ENCODE results near the gene MRPL28.
"Not testable (repeated sequence)": the region's sequence is repeated elsewhere in the genome, so short reads cannot be mapped to it uniquely, and the experiment has no call there.

MRPL28 gene

GRCh38 chr16:369866-370436, 387 bp downstream of the MRPL28 start:
- peak overlapping the region; percentile 51 for H3K9ac ChIP-seq (ENCODE audit: low read depth, low read length)
- peak overlapping the region; percentile 65; the same call in 1 of the 2 replicates for H3K4me3 ChIP-seq (ENCODE audit: low read length)
- no peaks in the 10 kb centered on the region for H3K27me3 ChIP-seq (ENCODE audit: insufficient read depth, low read length)
- H3K4me1 ChIP-seq (ENCODE audit: insufficient read depth, low read length), result peaks cover 5% of the 10 kb centered on the region; the same call in 1 of the 2 replicates
- H3K36me3 ChIP-seq (ENCODE audit: insufficient read depth, low read depth, low read length), result peaks cover 70% of the 10 kb centered on the region
- no peak overlapping the region for H3K27ac ChIP-seq (ENCODE audit: low read length)
- H3K9me3 ChIP-seq (ENCODE audit: insufficient read depth, low read depth, low read length), result no peaks in the 10 kb centered on the region

- H3K9me3 ChIP-seq (ENCODE audit: insufficient read depth, low read depth, low read length), result no peaks in the 10 kb centered on the region
- H3K4me3 ChIP-seq (ENCODE audit: low read length), result peak overlapping the region; percentile 65; the same call in 1 of the 2 replicates
- peaks cover 5% of the 10 kb centered on the region; the same call in 1 of the 2 replicates for H3K4me1 ChIP-seq (ENCODE audit: insufficient read depth, low read length)
- peaks cover 64% of the 10 kb centered on the region for H3K36me3 ChIP-seq (ENCODE audit: insufficient read depth, low read depth, low read length)
- H3K9ac ChIP-seq (ENCODE audit: low read depth, low read length), result peak overlapping the region; percentile 51
- no peak overlapping the region for H3K27ac ChIP-seq (ENCODE audit: low read length)
- H3K27me3 ChIP-seq (ENCODE audit: insufficient read depth, low read length), result no peaks in the 10 kb centered on the region
These were observed 968 bp downstream of the MRPL28 start for GRCh38 chr16:369275-369865.

- Histone ChIP-seq H3K27me3 (ENCODE audit: insufficient read depth, low read length) (no peaks in the 10 kb centered on the region), H3K9ac (ENCODE audit: low read depth, low read length) (no peak overlapping the region), H3K36me3 (ENCODE audit: insufficient read depth, low read depth, low read length) (peaks cover 56% of the 10 kb centered on the region), H3K27ac (ENCODE audit: low read length) (no peak overlapping the region), H3K9me3 (ENCODE audit: insufficient read depth, low read depth, low read length) (no peaks in the 10 kb centered on the region), H3K4me1 (ENCODE audit: insufficient read depth, low read length) (peaks cover 5% of the 10 kb centered on the region; the same call in 1 of the 2 replicates), H3K4me3 (ENCODE audit: low read length) (no peak overlapping the region)
These were observed 1.8 kb downstream of the MRPL28 start for GRCh38 chr16:368388-369158.

GRCh38 chr16:367333-367903, 2.9 kb downstream of the MRPL28 start:
- H3K4me1 ChIP-seq (ENCODE audit: insufficient read depth, low read length), result peaks cover 5% of the 10 kb centered on the region; the same call in 1 of the 2 replicates
- H3K9me3 ChIP-seq (ENCODE audit: insufficient read depth, low read depth, low read length), result no peaks in the 10 kb centered on the region
- no peaks in the 10 kb centered on the region for H3K27me3 ChIP-seq (ENCODE audit: insufficient read depth, low read length)
- H3K36me3 ChIP-seq (ENCODE audit: insufficient read depth, low read depth, low read length), result peaks cover 44% of the 10 kb centered on the region
- no peak overlapping the region for H3K9ac ChIP-seq (ENCODE audit: low read depth, low read length)
- no peak overlapping the region for H3K4me3 ChIP-seq (ENCODE audit: low read length)
- no peak overlapping the region for H3K27ac ChIP-seq (ENCODE audit: low read length)

- Histone ChIP-seq H3K27ac (ENCODE audit: low read length) (no peak overlapping the region), H3K4me3 (ENCODE audit: low read length) (no peak overlapping the region)
These were observed 3.9 kb downstream of the MRPL28 start for GRCh38 chr16:366476-366875.

GRCh38 chr16:364595-365491, 5.5 kb downstream of the MRPL28 start:
- H3K9ac ChIP-seq (ENCODE audit: low read depth, low read length), result no peak overlapping the region
- H3K27ac ChIP-seq (ENCODE audit: low read length), result no peak overlapping the region
- H3K9me3 ChIP-seq (ENCODE audit: insufficient read depth, low read depth, low read length), result no peaks in the 10 kb centered on the region
- no peaks in the 10 kb centered on the region for H3K27me3 ChIP-seq (ENCODE audit: insufficient read depth, low read length)
- H3K36me3 ChIP-seq (ENCODE audit: insufficient read depth, low read depth, low read length), result peaks cover 32% of the 10 kb centered on the region
- peaks cover 5% of the 10 kb centered on the region; the same call in 1 of the 2 replicates for H3K4me1 ChIP-seq (ENCODE audit: insufficient read depth, low read length)
- H3K4me3 ChIP-seq (ENCODE audit: low read length), result no peak overlapping the region

More at GRCh38 chr16:366476-366875, 3.9 kb downstream of the MRPL28 start:
- Histone ChIP-seq H3K9me3 (ENCODE audit: insufficient read depth, low read depth, low read length) (no peaks in the 10 kb centered on the region), H3K36me3 (ENCODE audit: insufficient read depth, low read depth, low read length) (peaks cover 35% of the 10 kb centered on the region), H3K9ac (ENCODE audit: low read depth, low read length) (no peak overlapping the region), H3K4me1 (ENCODE audit: insufficient read depth, low read length) (peaks cover 5% of the 10 kb centered on the region; the same call in 1 of the 2 replicates), H3K27me3 (ENCODE audit: insufficient read depth, low read length) (no peaks in the 10 kb centered on the region)

- Histone ChIP-seq H3K4me3 (ENCODE audit: low read length) (no peak overlapping the region), H3K9ac (ENCODE audit: low read depth, low read length) (no peak overlapping the region; the same call in 1 of the 2 replicates), H3K36me3 (ENCODE audit: insufficient read depth, low read depth, low read length) (peaks cover 28% of the 10 kb centered on the region), H3K4me1 (ENCODE audit: insufficient read depth, low read length) (no peaks in the 10 kb centered on the region), H3K27ac (ENCODE audit: low read length) (no peak overlapping the region), H3K9me3 (ENCODE audit: insufficient read depth, low read depth, low read length) (no peaks in the 10 kb centered on the region), H3K27me3 (ENCODE audit: insufficient read depth, low read length) (no peaks in the 10 kb centered on the region)
These were observed 6.4 kb downstream of the MRPL28 start for GRCh38 chr16:363766-364490.

GRCh38 chr16:363110-363765, 7.1 kb downstream of the MRPL28 start:
- H3K4me1 ChIP-seq (ENCODE audit: insufficient read depth, low read length), result no peaks in the 10 kb centered on the region
- H3K9me3 ChIP-seq (ENCODE audit: insufficient read depth, low read depth, low read length), result no peaks in the 10 kb centered on the region
- H3K4me3 ChIP-seq (ENCODE audit: low read length), result no peak overlapping the region
- H3K36me3 ChIP-seq (ENCODE audit: insufficient read depth, low read depth, low read length), result peaks cover 21% of the 10 kb centered on the region
- H3K27ac ChIP-seq (ENCODE audit: low read length), result no peak overlapping the region
- no peaks in the 10 kb centered on the region for H3K27me3 ChIP-seq (ENCODE audit: insufficient read depth, low read length)
- no peak overlapping the region; the same call in 1 of the 2 replicates for H3K9ac ChIP-seq (ENCODE audit: low read depth, low read length)

- not testable (repeated sequence) for H3K9ac ChIP-seq (ENCODE audit: low read depth, low read length); H3K27me3 ChIP-seq (ENCODE audit: insufficient read depth, low read length); H3K4me3 ChIP-seq (ENCODE audit: low read length); H3K27ac ChIP-seq (ENCODE audit: low read length); H3K4me1 ChIP-seq (ENCODE audit: insufficient read depth, low read length); H3K9me3 ChIP-seq (ENCODE audit: insufficient read depth, low read depth, low read length)
- peaks cover 15% of the 10 kb centered on the region for H3K36me3 ChIP-seq (ENCODE audit: insufficient read depth, low read depth, low read length)
These were observed 7.7 kb downstream of the MRPL28 start for GRCh38 chr16:362702-362999.

- Histone ChIP-seq H3K36me3 (ENCODE audit: insufficient read depth, low read depth, low read length) (peaks cover 9% of the 10 kb centered on the region), H3K4me1 (ENCODE audit: insufficient read depth, low read length) (no peaks in the 10 kb centered on the region), H3K9me3 (ENCODE audit: insufficient read depth, low read depth, low read length) (no peaks in the 10 kb centered on the region), H3K4me3 (ENCODE audit: low read length) (no peak overlapping the region), H3K27ac (ENCODE audit: low read length) (no peak overlapping the region), H3K9ac (ENCODE audit: low read depth, low read length) (no peak overlapping the region), H3K27me3 (ENCODE audit: insufficient read depth, low read length) (no peaks in the 10 kb centered on the region)
These were observed 8.3 kb downstream of the MRPL28 start for GRCh38 chr16:361872-362701.

All from iPS-20b (cell line).